Prostate gland (tissue), 2 donors: ENCODE data around the gene GNAS-AS1.

Experiments
- CTCF ChIP-seq, 4 experiments: fragments of 200-600 bp in 2 of 4; fragments of 450-650 bp in 2 of 4; sonication (generic) in 2 of 4; IDR thresholded peaks; 1 replicate in 3 of 4; 2 replicates in 1 of 4; pipeline ENCODE4 v1.5.1; 2016 to 2019; ENCODE audit warnings: antibody characterized with exemption in 4 of 4, mild to moderate bottlenecking in 2 of 4, moderate library complexity in 2 of 4
- POLR2AphosphoS5 ChIP-seq: sonication (generic); formaldehyde crosslinking; IDR thresholded peaks from one replicate; pipeline ENCODE4 v1.6.1; 2017; ENCODE audit warnings: antibody characterized with exemption

DNA sequence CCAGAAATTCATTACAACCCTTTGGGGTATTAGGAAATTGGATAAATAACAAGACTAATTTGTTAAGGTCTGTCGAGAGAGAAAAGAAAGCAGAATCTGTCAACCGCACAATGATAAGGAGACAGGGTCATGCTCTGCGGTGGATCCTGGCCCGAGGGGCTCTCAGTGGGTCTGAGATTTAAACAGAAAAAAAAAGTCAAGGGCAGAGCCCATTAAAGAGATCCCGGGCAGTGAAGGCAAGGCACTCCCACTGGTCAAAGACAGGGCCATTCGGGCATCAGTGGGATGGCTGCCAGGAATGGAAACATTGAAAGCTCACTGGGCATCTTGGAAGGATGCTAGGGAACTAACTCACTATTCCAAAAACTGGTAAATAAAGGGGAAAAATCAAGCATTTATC, 77.9 kb downstream of the GNAS-AS1 start:
- TF ChIP-seq CTCF (IDR thresholded peaks at IDR 0.05) (no peak), POLR2AphosphoS5 (no peak)
